Stimulated activated CD4-positive, alpha-beta T cell treated with anti-CD3 and anti-CD28 coated beads, Interleukin-12 subunit alpha, Interleukin-12 subunit beta, amount 100 ng/mL, for 48 hours (primary cell): ENCODE data around the gene RASA4.
"Not testable (repeated sequence)": the region's sequence is repeated elsewhere in the genome, so short reads cannot be mapped to it uniquely, and the experiment has no call there.

Source experiments
- DNase-seq, 3 donors: peaks; one replicate each; pipeline ENCODE4 v3.0.0-alpha.2; 2020; ENCODE audit warnings: low read depth in 2 of 3, low spot score in 1 of 3

RASA4 gene

GRCh38 chr7:102544372-102544771 lies 72.2 kb downstream of the RASA4 start:
- DNase-seq: not testable (repeated sequence)

- DNase-seq: not testable (repeated sequence)
Measured at GRCh38 chr7:102543596-102543995, 73.0 kb downstream of the RASA4 start, which contains the start of gene UPK3BL2. TSS of gene UPK3BL2 (minus strand) at chr7:102543696. CDS start at chr7:102543636, 60 bp downstream.

- DNase-seq: not testable (repeated sequence)
Measured at GRCh38 chr7:102542771-102543170, 73.8 kb downstream of the RASA4 start.

DNA sequence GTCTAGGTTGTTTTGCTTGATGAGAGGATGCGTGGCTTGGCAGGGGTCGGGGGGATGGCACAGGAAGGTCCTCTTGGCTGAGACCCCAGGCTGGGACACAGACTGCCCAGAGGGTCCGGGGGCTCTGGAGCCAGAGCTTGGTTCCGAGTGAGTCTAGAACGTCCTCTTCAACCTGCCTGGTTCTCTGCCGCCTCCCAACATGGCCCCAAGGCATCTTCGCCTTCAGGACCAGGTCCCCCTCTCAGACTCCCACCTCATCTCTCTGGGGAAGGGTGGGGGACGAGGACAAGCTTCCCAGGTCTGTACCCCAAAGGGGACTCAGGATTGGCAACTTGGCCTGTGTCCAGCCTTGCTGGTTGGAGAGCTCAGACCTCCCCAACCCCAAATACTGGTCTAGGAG lies 74.5 kb downstream of the RASA4 start:
- DNase-seq: not testable (repeated sequence)

- DNase-seq: not testable (repeated sequence)
Measured at GRCh38 chr7:102540604-102541003, 76.0 kb downstream of the RASA4 start.

- DNase-seq: not testable (repeated sequence)
Measured at GRCh38 chr7:102535062-102535615, 81.4 kb downstream of the RASA4 start.

DNA sequence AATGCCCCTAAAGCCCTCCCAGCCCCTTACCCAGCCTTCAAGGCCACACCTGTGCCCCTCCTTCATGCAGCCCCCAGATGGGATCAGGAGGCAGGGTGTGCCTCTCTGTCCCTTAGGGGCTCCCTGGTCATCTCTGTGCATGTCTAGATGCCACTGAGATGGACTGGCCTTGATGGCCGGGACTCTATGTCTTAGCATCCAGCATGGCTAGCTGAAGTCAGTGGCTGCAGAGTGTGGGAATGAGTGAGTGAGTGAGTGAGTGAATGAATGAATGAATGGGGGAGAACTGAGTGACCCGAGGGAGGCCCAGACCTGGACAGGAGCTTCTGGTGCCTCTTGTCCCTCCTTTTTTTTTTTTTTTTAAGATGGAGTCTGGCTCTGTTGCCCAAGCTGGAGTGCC lies 84.4 kb downstream of the RASA4 start:
- not testable (repeated sequence) for DNase-seq

DNA sequence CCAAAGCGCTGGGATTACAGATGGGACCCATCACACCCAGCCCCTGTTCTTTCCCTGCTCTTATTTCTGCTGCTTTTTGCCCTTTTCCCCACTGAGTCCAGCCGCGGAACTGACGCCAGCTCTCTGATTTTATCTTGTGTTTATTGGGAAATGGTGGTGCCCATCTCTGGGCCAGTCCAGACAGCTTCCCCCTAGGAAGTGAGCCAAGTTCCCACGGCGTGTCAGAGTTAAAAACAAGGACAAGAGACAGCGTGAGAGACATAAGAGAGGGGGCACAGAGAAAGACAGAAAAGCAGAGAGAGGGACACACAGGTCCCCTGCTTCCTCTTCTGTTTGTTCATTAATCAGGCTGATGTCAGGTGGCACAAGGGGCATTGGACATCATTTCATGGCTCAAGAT lies 85.0 kb downstream of the RASA4 start:
- DNase-seq: not testable (repeated sequence)

DNA sequence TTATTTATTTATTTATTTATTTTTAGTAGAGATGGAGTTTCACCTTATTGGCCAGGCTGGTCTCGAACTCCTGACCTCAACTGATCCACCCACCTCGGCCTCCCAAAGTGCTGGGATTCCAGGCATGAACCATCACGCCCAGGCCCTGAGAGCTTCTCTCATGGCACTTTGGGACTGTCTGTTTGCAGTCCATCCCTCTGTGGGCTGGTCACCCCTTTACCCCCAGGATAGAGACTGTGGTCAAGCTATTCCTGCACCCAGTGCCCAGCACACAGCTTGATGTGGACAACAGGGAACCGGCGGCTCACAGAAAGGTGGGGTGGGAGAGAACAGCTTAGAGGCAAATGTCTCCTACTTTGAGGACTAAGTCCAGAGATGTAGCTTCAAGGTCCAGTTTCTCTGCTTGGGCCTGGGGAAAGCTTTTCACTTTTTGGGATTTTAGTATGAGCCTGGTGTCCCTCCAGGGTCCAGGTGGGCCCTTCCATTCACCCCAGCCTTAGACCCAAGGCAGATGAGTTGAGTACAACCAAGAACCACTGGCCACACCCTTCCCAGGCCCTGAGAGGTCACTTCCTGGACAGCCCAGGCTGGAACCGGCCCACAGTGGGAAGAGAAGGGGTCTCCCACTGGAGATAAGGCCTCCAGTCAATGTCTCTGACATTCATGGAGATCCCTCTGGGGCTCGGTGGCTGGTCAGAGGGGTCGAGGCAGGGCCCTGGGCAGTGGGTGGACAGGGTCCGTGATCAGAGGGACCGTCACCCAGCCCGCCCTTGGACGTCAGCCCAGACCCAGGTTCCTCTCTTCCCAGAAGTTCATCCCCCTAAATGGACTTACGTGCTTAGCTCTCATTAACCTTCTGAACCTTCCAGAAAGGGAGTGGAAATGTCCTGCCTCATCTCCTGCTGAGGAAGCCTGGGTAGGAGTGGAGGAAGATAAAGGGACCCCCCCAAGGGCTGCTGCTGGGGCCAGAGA lies 88.4 kb downstream of the RASA4 start:
- DNase-seq: not testable (repeated sequence)

- not testable (repeated sequence) for DNase-seq
Measured at GRCh38 chr7:102527182-102527581, 89.4 kb downstream of the RASA4 start.

- not testable (repeated sequence) for DNase-seq
Measured at GRCh38 chr7:102524803-102525202, 91.8 kb downstream of the RASA4 start.
